Measurements from ENCODE around the gene FCRL2. TPM values are rescaled to one million over a fixed set of nuclear protein-coding genes. Genes with fewer than 3 reads are reported as not detected.

FCRL2 gene
- total and polyA plus RNA-seq, 4 donors = 0.22 to 2.3 (median 0.79) TPM

DNA sequence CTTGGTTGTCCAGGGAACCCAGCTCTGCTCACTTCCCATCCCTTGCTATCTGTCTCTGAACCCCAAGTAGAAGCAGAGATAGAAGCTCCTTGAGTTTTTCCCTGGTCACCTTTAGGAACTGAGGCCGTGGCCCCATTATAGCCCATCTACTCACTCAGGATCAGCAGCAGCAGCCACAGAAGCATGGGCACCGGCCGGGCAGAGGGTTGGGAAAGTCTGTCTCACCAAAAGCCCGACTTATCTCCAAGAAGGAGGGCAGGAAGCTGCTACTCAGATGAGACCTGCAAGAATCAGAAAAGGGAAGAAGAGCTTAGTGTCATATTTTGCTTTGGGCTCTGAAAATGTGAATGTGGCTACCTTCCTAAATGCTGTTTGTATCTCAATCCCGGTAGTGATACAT lies 76.6 kb downstream of the FCRL2 start:
- H3K27ac ChIP-seq (ENCODE audit: low read depth in 1 of 2, low read length in 1 of 2) = no peak overlapping the region
- no peaks in the 10 kb centered on the region for H3K27me3 ChIP-seq (ENCODE audit: control insufficient read depth in 3 of 3, insufficient read depth in 3 of 3, low read length in 2 of 3)
- H3K9me3 ChIP-seq (ENCODE audit: control insufficient read depth in 4 of 4, insufficient read depth in 3 of 4, low read length in 3 of 4) = no peaks in the 10 kb centered on the region
- DNase-seq (no peak), ATAC-seq (ENCODE audit: insufficient read depth, low FRiP score) (no peak)
- TF ChIP-seq, protein P1, sequence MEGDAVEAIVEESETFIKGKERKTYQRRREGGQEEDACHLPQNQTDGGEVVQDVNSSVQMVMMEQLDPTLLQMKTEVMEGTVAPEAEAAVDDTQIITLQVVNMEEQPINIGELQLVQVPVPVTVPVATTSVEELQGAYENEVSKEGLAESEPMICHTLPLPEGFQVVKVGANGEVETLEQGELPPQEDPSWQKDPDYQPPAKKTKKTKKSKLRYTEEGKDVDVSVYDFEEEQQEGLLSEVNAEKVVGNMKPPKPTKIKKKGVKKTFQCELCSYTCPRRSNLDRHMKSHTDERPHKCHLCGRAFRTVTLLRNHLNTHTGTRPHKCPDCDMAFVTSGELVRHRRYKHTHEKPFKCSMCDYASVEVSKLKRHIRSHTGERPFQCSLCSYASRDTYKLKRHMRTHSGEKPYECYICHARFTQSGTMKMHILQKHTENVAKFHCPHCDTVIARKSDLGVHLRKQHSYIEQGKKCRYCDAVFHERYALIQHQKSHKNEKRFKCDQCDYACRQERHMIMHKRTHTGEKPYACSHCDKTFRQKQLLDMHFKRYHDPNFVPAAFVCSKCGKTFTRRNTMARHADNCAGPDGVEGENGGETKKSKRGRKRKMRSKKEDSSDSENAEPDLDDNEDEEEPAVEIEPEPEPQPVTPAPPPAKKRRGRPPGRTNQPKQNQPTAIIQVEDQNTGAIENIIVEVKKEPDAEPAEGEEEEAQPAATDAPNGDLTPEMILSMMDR (IDR thresholded peaks at IDR 0.05; ENCODE audit: control extremely low read depth, extremely low read depth) = no peak
- 57 to 78% methylated on average over 5 of the region's 5 CpGs for WGBS, 2 donors
- H3K36me3 ChIP-seq (ENCODE audit: control insufficient read depth in 4 of 4, insufficient read depth in 4 of 4, low read length in 4 of 4) = no peaks in the 10 kb centered on the region
- no peaks in the 10 kb centered on the region for H3K4me1 ChIP-seq (ENCODE audit: control insufficient read depth in 5 of 5, insufficient read depth in 5 of 5, low read length in 5 of 5)
- no peak overlapping the region for H3K9ac ChIP-seq (ENCODE audit: insufficient read depth in 1 of 2, low read length in 2 of 2)
- no peak overlapping the region for H3K4me3 ChIP-seq

DNA sequence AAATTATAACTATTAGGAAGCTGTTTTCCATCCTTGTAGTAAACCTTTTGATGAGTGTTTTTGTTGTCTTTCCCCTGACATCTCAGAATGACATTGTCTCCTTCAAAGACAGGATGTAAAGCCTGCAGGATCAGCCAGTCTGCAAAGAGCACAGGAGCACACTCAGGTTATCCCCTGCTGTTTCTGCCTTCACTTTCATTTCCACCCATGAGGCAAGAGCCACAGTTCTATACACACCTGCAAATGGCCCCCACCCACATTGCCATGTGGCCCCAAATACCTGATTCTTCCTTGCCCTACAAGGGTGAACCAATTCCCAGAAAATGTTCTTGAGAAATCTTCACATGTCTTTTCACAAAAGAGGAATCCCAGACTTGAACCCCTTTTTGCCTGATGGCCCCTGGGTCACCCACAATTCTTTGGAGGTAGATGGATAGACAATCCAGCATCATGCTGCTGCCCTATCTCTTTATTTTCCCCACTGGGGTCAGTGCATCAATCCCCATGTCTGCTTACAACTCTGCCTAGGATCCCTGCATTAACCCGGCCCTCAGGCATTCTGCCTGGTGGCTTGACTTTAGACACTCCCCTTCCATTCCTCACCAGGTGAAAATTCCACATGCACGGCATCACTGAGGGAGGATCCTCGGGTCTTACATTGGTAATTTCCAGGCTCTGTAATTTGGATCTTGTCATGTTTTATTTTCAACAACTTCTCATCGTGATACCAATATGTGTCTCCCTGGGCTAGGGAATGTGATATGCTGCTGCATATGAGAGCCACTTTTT lies 79.0 kb downstream of the FCRL2 start:
- WGBS, 2 donors = 80 to 84% methylated on average over 4 of the region's 4 CpGs

DNA sequence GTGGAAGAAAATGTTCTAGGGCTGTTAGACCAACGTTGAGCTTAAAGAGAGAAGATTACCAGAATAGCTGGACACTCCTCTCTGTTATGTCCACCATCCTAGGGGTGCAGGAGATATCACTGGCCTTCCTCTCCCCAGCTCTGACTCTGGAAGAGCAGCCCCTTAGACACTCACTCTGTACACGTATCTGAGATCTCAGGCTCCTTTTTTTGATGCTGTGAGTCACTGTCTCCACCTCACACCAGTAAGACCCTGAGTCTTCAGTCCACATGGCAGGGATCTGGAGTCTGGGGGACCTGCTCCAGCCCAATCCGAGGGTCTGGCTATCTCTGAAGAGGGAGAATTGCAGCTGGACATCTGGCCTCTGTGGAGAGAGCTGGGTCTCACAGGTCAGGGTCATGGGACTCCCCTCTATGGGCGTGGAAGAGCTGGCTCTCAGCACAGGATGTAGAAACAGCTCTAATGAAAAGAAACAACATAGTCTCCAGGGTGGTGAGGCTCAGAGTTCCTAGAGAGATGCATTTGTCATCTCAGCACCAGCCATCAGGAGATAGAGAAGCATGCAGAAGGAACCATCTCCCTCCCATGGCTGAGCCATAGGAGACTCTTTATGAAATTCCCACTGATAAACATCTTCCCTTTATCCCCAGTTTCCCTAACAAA lies 79.8 kb downstream of the FCRL2 start:
- DNase-seq = no peak
- H3K9me3 ChIP-seq (ENCODE audit: control insufficient read depth in 4 of 4, insufficient read depth in 3 of 4, low read length in 3 of 4) = no peaks in the 10 kb centered on the region
- no peaks in the 10 kb centered on the region for H3K36me3 ChIP-seq (ENCODE audit: control insufficient read depth in 4 of 4, insufficient read depth in 4 of 4, low read length in 4 of 4)
- H3K27ac ChIP-seq (ENCODE audit: low read depth in 1 of 2, low read length in 1 of 2) = no peak overlapping the region
- no peaks in the 10 kb centered on the region for H3K27me3 ChIP-seq (ENCODE audit: control insufficient read depth in 3 of 3, insufficient read depth in 3 of 3, low read length in 2 of 3)
- ATAC-seq (ENCODE audit: insufficient read depth, low FRiP score) = no peak
- H3K4me3 ChIP-seq = no peak overlapping the region
- TF ChIP-seq, protein P1 (IDR thresholded peaks at IDR 0.05; ENCODE audit: control extremely low read depth, extremely low read depth) = no peak
- no peaks in the 10 kb centered on the region for H3K4me1 ChIP-seq (ENCODE audit: control insufficient read depth in 5 of 5, insufficient read depth in 5 of 5, low read length in 5 of 5)
- WGBS, 2 donors = 59 to 73% methylated on average over 4 of the region's 4 CpGs
- no peak overlapping the region for H3K9ac ChIP-seq (ENCODE audit: insufficient read depth in 1 of 2, low read length in 2 of 2)

More for the DNA sequence above, 79.0 kb downstream of the FCRL2 start:
- Histone ChIP-seq H3K9ac (ENCODE audit: insufficient read depth in 1 of 2, low read length in 2 of 2) (no peak overlapping the region), H3K36me3 (ENCODE audit: control insufficient read depth in 4 of 4, insufficient read depth in 4 of 4, low read length in 4 of 4) (no peaks in the 10 kb centered on the region), H3K27me3 (ENCODE audit: control insufficient read depth in 3 of 3, insufficient read depth in 3 of 3, low read length in 2 of 3) (no peaks in the 10 kb centered on the region), H3K27ac (ENCODE audit: low read depth in 1 of 2, low read length in 1 of 2) (no peak overlapping the region), H3K4me3 (no peak overlapping the region), H3K9me3 (ENCODE audit: control insufficient read depth in 4 of 4, insufficient read depth in 3 of 4, low read length in 3 of 4) (no peaks in the 10 kb centered on the region), H3K4me1 (ENCODE audit: control insufficient read depth in 5 of 5, insufficient read depth in 5 of 5, low read length in 5 of 5) (no peaks in the 10 kb centered on the region)
- TF ChIP-seq, protein P1 (IDR thresholded peaks at IDR 0.05; ENCODE audit: control extremely low read depth, extremely low read depth) = no peak
- no peak for ATAC-seq (ENCODE audit: insufficient read depth, low FRiP score)
- DNase-seq = no peak

Other genes starting within 250 kb of the FCRL2 start
- 1 to 10 TPM; 1.7 to 5.9 TPM for gene FCRL5, start 224.6 kb downstream of the FCRL2 start, total RNA-seq
- gene FCRL5, start 224.6 kb downstream of the FCRL2 start, polyA plus RNA-seq = 1 to 10 TPM in 1 of 2 donors, under 1 TPM in 1; 0.26 to 1.5 TPM
- under 1 TPM in 1 of 2 donors, not detected in 1; 0.57 TPM for gene FCRL4, start 179.0 kb downstream of the FCRL2 start, total RNA-seq
- gene FCRL4, start 179.0 kb downstream of the FCRL2 start, polyA plus RNA-seq = under 1 TPM in 1 of 2 donors, not detected in 1; 0.05 TPM
- gene FCRL3, start 76.4 kb downstream of the FCRL2 start, total RNA-seq = 1 to 10 TPM in 1 of 2 donors, under 1 TPM in 1; 0.61 to 1.5 TPM
- under 1 TPM; 0.30 to 0.84 TPM for gene FCRL3, start 76.4 kb downstream of the FCRL2 start, polyA plus RNA-seq
- 1 to 10 TPM; 3.2 to 3.4 TPM for gene FCRL1, start 43.0 kb upstream of the FCRL2 start, total RNA-seq
- gene FCRL1, start 43.0 kb upstream of the FCRL2 start, polyA plus RNA-seq = 1 to 10 TPM in 1 of 2 donors, under 1 TPM in 1; 0.26 to 4.2 TPM
- gene CD5L, start 64.7 kb upstream of the FCRL2 start, total RNA-seq = 1 to 10 TPM in 1 of 2 donors, under 1 TPM in 1; 0.17 to 6.1 TPM
- gene CD5L, start 64.7 kb upstream of the FCRL2 start, polyA plus RNA-seq = under 1 TPM; 0.33 to 0.46 TPM
- gene KIRREL1, start 216.5 kb upstream of the FCRL2 start, total RNA-seq = 10 to 100 TPM; 33.9 to 41.8 TPM
- 10 to 100 TPM in 1 of 2 donors, 1 to 10 TPM in 1; 7.5 to 19.2 TPM for gene KIRREL1, start 216.5 kb upstream of the FCRL2 start, polyA plus RNA-seq

Data from lung (tissue), 12 donors.